Measurements from ENCODE around the gene LRRC14B. TPM values are rescaled to one million over a fixed set of nuclear protein-coding genes. Genes with fewer than 3 reads are reported as not detected.

LRRC14B gene
- total and polyA plus RNA-seq, 2 donors from 2014 or later: not detected

- Histone ChIP-seq H3K9ac (ENCODE audit: low read length in 3 of 3) (no peak overlapping the region), H3K27me3 (ENCODE audit: control insufficient read depth, insufficient read depth, low read length) (no peaks in the 10 kb centered on the region), H3K4me3 (ENCODE audit: low read length in 3 of 3) (no peak overlapping the region), H3K36me3 (ENCODE audit: control insufficient read depth in 2 of 3, insufficient read depth in 3 of 3, low read length in 3 of 3) (no peaks in the 10 kb centered on the region), H3K9me3 (ENCODE audit: control insufficient read depth in 2 of 3, insufficient read depth in 1 of 3, low read length in 3 of 3) (no peaks in the 10 kb centered on the region), H3K27ac (ENCODE audit: low read depth in 2 of 2, low read length in 2 of 2) (no peak overlapping the region), H3K4me1 (ENCODE audit: control insufficient read depth in 2 of 3, insufficient read depth in 2 of 3, low read depth in 1 of 3, low read length in 3 of 3) (no peaks in the 10 kb centered on the region)
- no peak for TF ChIP-seq CTCF (IDR thresholded peaks at IDR 0.05; ENCODE audit: borderline replicate concordance, extremely low read depth, insufficient read depth)
- FAIRE-seq: no peak
- intact Hi-C loops (cut with DNase I): no loop called here
- DNase-seq: peak in 2 of 5 donors; percentile 24 to 51
These were observed 20.1 kb upstream of the LRRC14B start for GRCh38 chr5:170971-171800.

- no peaks in the 10 kb centered on the region for H3K36me3 ChIP-seq (ENCODE audit: control insufficient read depth in 2 of 3, insufficient read depth in 3 of 3, low read length in 3 of 3)
- no peak overlapping the region for H3K4me3 ChIP-seq (ENCODE audit: low read length in 3 of 3)
- no peak for TF ChIP-seq CTCF (IDR thresholded peaks at IDR 0.05; ENCODE audit: borderline replicate concordance, extremely low read depth, insufficient read depth)
- DNase-seq (peak in 1 of 5 donors; percentile 32), FAIRE-seq (no peak)
- no peaks in the 10 kb centered on the region for H3K27me3 ChIP-seq (ENCODE audit: control insufficient read depth, insufficient read depth, low read length)
- H3K27ac ChIP-seq (ENCODE audit: low read depth in 2 of 2, low read length in 2 of 2): no peak overlapping the region
- no peaks in the 10 kb centered on the region for H3K9me3 ChIP-seq (ENCODE audit: control insufficient read depth in 2 of 3, insufficient read depth in 1 of 3, low read length in 3 of 3)
- intact Hi-C loops (cut with DNase I): no loop called here
- no peak overlapping the region for H3K9ac ChIP-seq (ENCODE audit: low read length in 3 of 3)
- H3K4me1 ChIP-seq (ENCODE audit: control insufficient read depth in 2 of 3, insufficient read depth in 2 of 3, low read depth in 1 of 3, low read length in 3 of 3): no peaks in the 10 kb centered on the region
These were observed 19.4 kb upstream of the LRRC14B start for GRCh38 chr5:171801-172331.

GRCh38 chr5:172421-172820 lies 18.9 kb upstream of the LRRC14B start:
- no peaks in the 10 kb centered on the region for H3K36me3 ChIP-seq (ENCODE audit: control insufficient read depth in 2 of 3, insufficient read depth in 3 of 3, low read length in 3 of 3)
- no peak for DNase-seq

More at GRCh38 chr5:172421-172820, 18.9 kb upstream of the LRRC14B start:
- FAIRE-seq: no peak
- TF ChIP-seq CTCF (IDR thresholded peaks at IDR 0.05; ENCODE audit: borderline replicate concordance, extremely low read depth, insufficient read depth): no peak
- Histone ChIP-seq H3K4me3 (ENCODE audit: low read length in 3 of 3) (no peak overlapping the region), H3K9ac (ENCODE audit: low read length in 3 of 3) (no peak overlapping the region), H3K9me3 (ENCODE audit: control insufficient read depth in 2 of 3, insufficient read depth in 1 of 3, low read length in 3 of 3) (no peaks in the 10 kb centered on the region), H3K27ac (ENCODE audit: low read depth in 2 of 2, low read length in 2 of 2) (no peak overlapping the region), H3K27me3 (ENCODE audit: control insufficient read depth, insufficient read depth, low read length) (no peaks in the 10 kb centered on the region), H3K4me1 (ENCODE audit: control insufficient read depth in 2 of 3, insufficient read depth in 2 of 3, low read depth in 1 of 3, low read length in 3 of 3) (no peaks in the 10 kb centered on the region)
- intact Hi-C loops (cut with DNase I): no loop called here

All from kidney (tissue), 14 donors.